HG03039 (cell line): ENCODE measurements around the gene ADAM17.
"Not testable (repeated sequence)": the region's sequence is repeated elsewhere in the genome, so short reads cannot be mapped to it uniquely, and the experiment has no call there.

ENCODE experiments used
- ATAC-seq: cut with Tn5 transposase; IDR thresholded peaks from one replicate; pipeline ENCODE4 v1.9.1; 2021; ENCODE audit warnings: mild to moderate bottlenecking, moderate library complexity; ENCODE audit not compliant: unreplicated experiment

ADAM17 gene

GRCh38 chr2:9555297-9556120 is at the start of gene ADAM17:
ADAM17 (minus strand) TSS chr2:9555830; CDS start chr2:9555605, 225 bp downstream.
- peak; percentile 87 for ATAC-seq

GRCh38 chr2:9602412-9602811 is 46.8 kb upstream of the ADAM17 start:
- ATAC-seq, result no peak

- no peak for ATAC-seq
Measured at GRCh38 chr2:9601397-9601796, 45.8 kb upstream of the ADAM17 start.

GRCh38 chr2:9599430-9599829 is 43.8 kb upstream of the ADAM17 start:
- no peak for ATAC-seq

GRCh38 chr2:9596621-9597311 is 41.1 kb upstream of the ADAM17 start:
- ATAC-seq, result no peak

- no peak for ATAC-seq
Measured at GRCh38 chr2:9595746-9596145, 40.1 kb upstream of the ADAM17 start.

GRCh38 chr2:9595256-9595655 is 39.6 kb upstream of the ADAM17 start:
- not testable (repeated sequence) for ATAC-seq

- ATAC-seq, result no peak
Measured at GRCh38 chr2:9594366-9595054, 38.9 kb upstream of the ADAM17 start.

GRCh38 chr2:9593925-9594324 is 38.3 kb upstream of the ADAM17 start:
- ATAC-seq, result no peak

GRCh38 chr2:9592699-9593098 is 37.1 kb upstream of the ADAM17 start:
- ATAC-seq, result no peak

- no peak for ATAC-seq
Measured at GRCh38 chr2:9590641-9591040, 35.0 kb upstream of the ADAM17 start.

GRCh38 chr2:9586465-9586864 is 30.8 kb upstream of the ADAM17 start:
- ATAC-seq, result no peak

- ATAC-seq, result no peak
Measured at GRCh38 chr2:9585486-9585885, 29.9 kb upstream of the ADAM17 start.

GRCh38 chr2:9584902-9585301 is 29.3 kb upstream of the ADAM17 start:
- ATAC-seq, result not testable (repeated sequence)

- ATAC-seq, result no peak
Measured at GRCh38 chr2:9582624-9583023, 27.0 kb upstream of the ADAM17 start.

- ATAC-seq, result no peak
Measured at GRCh38 chr2:9578467-9579235, 23.0 kb upstream of the ADAM17 start.

GRCh38 chr2:9574331-9574730 is 18.7 kb upstream of the ADAM17 start:
- no peak for ATAC-seq

GRCh38 chr2:9573840-9574239 is 18.2 kb upstream of the ADAM17 start:
- no peak for ATAC-seq

GRCh38 chr2:9573013-9573720 is 17.5 kb upstream of the ADAM17 start:
- ATAC-seq, result no peak
